GM21717 (cell line): ENCODE data around the gene CCSER2.
"Not testable (repeated sequence)": the region's sequence is repeated elsewhere in the genome, so short reads cannot be mapped to it uniquely, and the experiment has no call there.

Source experiments
- ATAC-seq: cut with Tn5 transposase; IDR thresholded peaks from one replicate; pipeline ENCODE4 v1.9.1; 2021; ENCODE audit warnings: mild to moderate bottlenecking, moderate library complexity; ENCODE audit not compliant: unreplicated experiment

CCSER2 gene

GRCh38 chr10:84388148-84388547 is 59.8 kb downstream of the CCSER2 start:
- no peak for ATAC-seq

- ATAC-seq: no peak
Observed at GRCh38 chr10:84390364-84390763, 62.0 kb downstream of the CCSER2 start.

DNA sequence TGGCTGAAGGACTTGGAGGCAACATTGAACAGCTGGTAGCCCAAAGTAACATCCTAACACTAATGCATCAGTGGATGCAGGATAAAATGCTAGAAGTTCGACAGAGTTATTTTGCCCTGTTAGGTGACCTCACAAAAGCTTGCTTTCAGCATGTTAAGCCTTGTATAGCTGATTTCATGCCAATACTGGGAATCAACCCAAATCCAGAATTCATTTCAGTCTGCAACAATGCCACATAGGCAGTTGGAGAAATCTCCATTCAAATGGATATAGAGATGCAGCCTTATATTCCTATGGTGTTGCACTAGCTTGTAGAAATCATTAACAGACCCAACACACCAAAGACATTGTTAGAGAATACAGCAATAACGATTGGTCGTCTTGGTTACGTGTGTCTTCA is 62.9 kb downstream of the CCSER2 start:
- no peak for ATAC-seq

DNA sequence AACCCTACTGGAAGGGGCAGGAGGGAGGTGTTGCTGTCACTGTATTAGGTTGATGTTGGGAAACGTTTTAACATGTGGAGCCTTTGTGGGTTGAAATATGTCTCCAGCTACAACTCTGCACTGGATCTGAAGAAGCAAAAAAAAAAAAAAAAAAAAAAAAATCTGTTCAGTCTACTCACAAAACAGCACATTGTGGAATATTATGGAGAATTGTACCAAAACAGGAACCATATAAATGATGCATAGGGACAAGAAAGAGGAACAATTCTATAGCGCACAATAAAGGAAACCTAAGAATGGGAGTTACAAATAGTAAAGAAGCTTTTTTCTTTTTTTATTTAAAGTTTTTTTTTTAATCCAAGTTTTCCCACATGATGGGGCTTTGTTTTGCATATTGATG is 63.8 kb downstream of the CCSER2 start:
- ATAC-seq: no peak

- no peak for ATAC-seq
Observed at GRCh38 chr10:84395581-84395980, 67.2 kb downstream of the CCSER2 start.

DNA sequence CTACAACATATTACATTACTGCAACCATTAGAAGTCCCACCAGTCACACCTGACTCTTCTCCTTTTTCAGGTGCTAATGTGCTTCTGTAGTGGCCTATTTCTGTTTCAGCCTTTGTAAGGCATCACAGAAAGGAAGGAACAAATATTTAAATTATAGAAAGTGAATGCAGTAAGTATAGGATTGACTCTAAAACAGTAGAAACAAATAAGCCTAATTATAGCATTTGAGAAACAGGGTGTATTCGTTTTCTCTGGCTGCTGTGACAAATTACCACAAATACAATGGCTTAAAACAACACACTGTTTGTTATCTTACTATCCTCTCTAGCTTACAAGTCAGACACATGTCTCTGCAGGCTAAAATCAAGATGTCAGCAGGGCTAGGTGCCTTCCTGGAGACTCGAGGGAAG is 69.4 kb downstream of the CCSER2 start:
- ATAC-seq: peak; percentile 81

DNA sequence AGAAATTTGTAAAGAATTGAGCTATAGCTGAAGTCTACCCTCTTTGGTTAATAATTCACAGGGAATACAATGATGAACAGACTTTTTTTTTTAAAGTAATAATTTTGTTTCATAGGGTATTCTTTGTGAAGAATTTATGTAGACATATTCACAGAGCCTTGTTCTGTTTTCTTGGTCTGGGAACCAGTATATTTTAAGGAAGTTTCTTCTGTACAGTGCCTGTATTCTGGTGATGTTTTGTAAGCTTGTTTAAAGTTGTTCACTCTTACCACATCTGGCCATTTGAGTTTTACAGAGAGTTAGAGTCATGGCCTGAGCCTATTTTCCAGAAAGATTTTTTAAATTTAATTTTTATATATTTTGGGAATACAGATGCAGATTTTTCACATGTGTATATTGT is 70.3 kb downstream of the CCSER2 start:
- no peak for ATAC-seq

DNA sequence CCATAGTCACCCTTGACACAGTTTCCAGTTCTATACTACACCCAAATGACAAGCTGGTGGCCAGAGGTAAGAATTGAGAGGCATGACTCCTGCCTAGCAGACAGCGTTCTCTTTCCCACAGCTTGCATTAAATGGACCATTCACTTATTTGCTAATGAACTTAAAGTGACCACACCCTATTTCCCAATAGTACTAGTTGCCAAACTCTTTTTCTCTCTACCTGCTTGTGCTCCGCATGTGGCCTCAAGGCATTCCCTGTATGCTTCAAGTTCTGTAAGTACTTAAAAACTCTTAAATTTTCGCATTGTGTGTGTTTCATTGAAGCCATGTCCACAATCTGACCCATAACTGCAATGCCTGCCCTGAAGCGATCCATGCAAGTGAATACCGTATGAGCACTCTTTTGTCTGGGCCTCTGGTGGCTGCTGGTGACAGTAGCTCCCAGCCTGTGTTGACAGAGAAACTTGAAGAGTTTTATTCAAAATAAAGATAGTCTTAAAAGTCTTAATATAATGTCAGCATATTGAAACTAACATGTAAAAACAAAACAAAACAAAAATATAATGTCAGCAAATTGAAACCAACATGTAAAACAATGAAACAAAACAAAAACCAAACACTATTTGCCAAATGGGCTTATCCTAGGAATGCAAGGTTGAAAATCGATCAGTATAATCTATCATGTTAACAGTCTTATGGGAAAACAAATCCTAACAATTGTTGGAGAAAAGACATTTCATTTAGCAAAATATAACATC is 73.6 kb downstream of the CCSER2 start:
- no peak for ATAC-seq

- ATAC-seq: no peak
Observed at GRCh38 chr10:84404783-84405182, 76.4 kb downstream of the CCSER2 start.

DNA sequence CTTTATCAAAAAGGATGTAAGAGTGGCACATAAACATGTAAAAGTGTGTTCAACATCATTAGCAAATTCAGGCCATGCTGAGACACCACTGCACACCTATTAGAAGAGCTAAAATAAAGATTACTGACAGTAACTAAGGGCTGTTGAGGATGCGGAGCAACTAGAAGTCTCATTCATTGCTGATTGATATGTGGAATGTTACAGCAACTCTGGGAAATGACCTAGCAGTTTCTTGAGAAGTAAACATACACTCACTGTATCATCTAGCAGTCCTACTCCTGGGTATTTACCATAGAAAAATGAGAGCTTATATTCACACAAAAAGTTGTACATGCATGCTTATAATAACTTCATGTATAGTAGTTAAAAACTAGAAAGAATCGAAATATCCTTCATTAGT is 77.3 kb downstream of the CCSER2 start:
- no peak for ATAC-seq

DNA sequence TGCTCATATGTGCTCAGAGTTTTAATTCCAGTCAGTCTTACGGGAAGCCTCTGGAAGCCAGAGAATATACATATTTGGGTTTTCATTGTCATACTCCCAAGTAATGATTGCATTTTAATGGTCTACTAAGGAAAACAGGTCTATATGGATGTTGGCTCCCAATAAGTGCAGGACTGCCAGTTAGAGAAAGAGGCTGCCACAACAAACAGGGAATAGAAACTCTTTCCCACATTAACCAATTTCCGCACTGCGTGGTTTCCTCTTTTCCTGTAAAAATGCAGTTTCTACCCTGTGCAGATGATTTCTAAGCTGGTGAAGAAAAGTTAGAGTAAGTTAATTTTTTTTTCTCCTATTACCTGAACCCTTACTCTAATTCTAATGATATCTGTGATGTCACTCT is 78.2 kb downstream of the CCSER2 start:
- no peak for ATAC-seq

- ATAC-seq: no peak
Observed at GRCh38 chr10:84407388-84408049, 79.1 kb downstream of the CCSER2 start.

DNA sequence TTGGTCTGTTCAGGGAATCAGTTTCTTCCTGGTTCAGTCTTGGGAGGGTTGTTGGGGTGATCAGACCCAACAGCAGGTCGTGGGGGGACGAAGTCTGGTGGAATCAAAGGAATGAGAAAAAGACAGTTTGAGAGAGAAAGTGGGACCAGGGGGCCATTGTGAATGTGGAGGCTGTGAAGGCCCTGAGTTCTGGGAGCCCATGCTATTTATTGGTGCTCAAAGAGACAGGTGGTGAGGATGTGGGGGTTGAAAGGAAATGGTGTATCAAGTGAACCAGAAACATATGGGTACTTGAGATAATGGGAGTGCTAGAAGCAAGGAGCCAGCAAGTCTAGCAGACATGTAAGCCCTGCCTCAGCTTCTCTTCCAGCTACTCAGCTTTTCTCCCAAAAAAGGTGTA is 84.1 kb downstream of the CCSER2 start:
- ATAC-seq: no peak

- ATAC-seq: not testable (repeated sequence)
Observed at GRCh38 chr10:84414110-84414509, 85.7 kb downstream of the CCSER2 start.

DNA sequence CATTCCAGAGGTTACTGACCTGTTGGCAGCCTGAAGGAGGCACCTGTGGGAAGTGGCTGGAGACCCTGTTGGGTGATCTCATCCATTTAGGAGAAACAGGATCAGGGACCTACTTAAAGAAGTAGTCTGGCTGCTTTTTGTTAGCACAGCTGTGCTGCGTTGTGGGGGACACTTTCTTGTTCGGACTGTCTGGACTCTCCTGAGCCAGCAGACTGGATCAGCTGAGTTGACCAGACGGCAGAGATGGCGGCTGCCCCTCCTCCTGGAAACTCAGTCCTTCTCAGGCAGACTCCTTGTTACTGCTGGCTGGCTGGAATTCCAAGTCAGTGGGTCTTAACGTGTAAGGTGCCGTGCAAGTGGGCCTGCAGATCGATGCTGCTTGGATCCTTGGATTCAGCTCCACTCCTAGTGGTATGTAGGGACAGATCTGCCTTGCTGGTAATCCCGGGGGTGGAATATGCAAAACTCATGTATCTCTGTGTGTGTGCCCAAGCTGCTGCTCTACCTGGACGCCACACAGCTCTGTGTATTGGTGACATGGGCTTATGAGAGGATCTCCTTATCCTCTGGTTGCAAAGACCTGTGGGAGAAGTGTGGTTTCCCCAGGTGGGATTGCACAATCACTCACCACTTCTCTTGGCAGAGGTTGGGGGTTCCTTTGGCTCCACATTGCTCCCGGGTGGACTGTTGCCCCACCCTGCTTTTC is 87.3 kb downstream of the CCSER2 start:
- no peak for ATAC-seq

DNA sequence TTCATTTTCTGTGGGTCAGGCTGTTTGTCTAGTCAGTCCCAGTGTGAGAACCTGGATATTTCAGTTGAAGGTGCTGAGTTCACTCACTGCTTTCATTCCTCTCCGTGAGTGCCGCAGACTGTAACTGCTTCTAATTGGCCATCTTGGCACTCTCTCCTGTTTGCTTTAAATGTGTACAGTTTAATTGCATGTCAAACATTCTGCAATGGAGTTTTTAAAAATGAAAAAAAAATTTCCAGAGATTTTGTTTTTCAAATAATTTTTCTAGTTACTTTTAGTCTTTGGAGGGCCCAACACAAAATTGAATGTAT is 87.8 kb downstream of the CCSER2 start:
- ATAC-seq: no peak

DNA sequence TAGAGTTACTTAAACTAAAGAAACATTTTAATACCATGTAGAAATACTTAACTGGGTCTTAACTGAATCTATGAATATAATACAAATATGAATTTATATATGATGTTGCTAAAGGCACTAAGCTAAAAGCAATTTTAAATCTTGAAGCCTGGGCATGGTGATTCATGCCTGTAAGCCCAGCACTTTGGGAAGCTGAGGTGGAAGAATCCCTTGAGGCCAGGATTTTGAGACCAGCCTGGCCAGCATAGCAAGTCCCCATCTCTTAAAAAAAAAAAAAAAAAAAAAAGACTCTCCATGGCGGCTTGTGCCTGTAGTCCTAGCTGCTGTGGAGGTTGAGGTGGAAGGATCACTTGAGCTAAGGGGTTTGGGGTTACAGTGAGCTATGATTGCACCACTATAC is 95.3 kb downstream of the CCSER2 start:
- ATAC-seq: no peak

DNA sequence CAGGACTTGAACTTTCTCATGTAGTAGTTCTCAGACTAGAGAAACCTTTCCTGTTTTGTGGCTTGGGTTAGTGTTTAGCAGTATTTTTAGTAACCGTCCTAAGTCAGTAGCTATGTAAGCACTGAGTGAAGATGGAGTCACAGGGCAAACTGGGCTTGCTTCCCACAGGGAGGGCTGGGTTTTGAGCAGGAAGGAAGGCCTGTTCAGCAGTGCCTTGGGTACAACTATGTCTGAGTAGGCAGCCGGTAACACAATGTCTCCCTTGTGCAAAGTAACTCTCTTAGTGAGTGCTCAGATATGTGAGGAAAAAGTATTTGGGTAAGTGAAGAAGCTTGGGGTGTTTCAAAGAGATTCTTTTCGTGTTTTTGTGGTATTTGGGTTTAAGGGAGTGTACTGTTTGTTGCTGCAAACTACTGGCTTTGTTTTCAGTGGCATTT is 96.4 kb downstream of the CCSER2 start:
- ATAC-seq: no peak

GRCh38 chr10:84427903-84428650 is 99.7 kb downstream of the CCSER2 start:
- no peak for ATAC-seq

GRCh38 chr10:84428711-84429110 is 100.3 kb downstream of the CCSER2 start:
- ATAC-seq: no peak

DNA sequence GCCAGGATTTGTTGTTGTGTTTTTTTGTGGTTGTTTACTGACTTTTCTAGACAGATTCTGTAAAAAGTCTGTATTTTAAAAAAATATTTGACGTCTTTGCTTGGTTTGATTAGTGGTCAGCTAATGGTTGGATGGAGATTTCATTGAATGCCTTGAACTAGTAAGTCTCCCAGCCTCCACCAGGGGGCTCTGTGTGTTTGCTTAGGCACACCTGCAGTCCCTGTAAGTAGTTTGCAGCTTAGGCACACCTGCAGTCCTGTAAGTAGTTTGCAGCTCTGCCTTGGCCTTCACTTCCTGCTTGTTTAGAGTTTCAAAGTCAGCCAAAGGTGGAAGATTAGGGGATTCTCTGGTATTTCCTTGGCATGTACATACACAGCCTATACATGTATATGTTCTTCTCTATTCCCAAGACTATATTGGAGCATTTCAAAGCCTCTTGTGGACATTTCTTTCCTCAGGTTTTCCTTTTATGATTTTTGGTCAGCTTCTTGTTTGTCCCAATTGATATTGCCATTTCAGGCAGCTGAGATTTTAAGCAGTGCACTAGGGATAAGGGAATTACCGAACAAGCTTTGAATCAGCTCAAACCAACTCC is 101.6 kb downstream of the CCSER2 start:
- ATAC-seq: peak; percentile 96
